HS-27A (cell line): Measurements from ENCODE around the gene CDC40.
"Not testable (repeated sequence)": the region's sequence is repeated elsewhere in the genome, so short reads cannot be mapped to it uniquely, and the experiment has no call there.

Experiments
- DNase-seq: peaks from one replicate; pipeline ENCODE4 v3.0.0-alpha.2; 2012; ENCODE audit warnings: low read depth, missing footprints

CDC40 gene

GRCh38 chr6:110270165-110270564 lies 89.9 kb downstream of the CDC40 start:
- no peak for DNase-seq

DNA sequence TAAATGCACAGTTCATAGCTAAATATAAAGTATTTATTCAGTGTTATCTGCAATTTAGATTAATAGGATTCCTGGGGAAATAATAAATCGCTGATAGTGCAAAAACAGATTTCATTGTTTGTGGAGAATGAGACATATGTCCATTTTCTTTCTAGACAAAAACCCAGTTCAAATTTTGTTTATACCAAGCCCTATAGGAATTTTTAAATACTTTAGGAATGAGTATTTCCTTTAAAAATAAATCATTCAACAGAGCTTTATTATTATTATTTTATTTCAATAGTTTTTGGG lies 91.5 kb downstream of the CDC40 start:
- no peak for DNase-seq

DNA sequence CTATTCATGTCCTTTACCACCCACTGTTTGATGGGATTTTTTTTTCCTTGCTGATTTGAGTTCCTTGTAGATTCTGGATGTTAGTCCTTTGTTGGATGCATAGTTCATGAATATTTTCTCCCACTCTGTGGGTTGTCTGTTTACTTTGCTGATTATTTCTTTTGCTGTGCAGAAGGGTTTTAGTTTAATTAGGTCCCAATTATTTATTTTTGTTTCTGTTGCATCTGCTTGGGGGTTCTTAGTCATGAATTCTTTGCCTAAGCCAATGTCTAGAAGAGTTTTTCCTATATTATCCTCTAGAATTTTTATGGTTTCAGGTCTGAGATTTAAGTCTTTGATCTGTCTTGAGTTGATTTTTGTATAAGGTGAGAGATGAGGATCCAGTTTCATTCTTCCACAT lies 92.6 kb downstream of the CDC40 start:
- not testable (repeated sequence) for DNase-seq

GRCh38 chr6:110277100-110277665 lies 97.0 kb downstream of the CDC40 start:
- no peak for DNase-seq
